ENCODE results near the gene FAM83B.
"Not testable (repeated sequence)": the region's sequence is repeated elsewhere in the genome, so short reads cannot be mapped to it uniquely, and the experiment has no call there.

GRCh38 chr6:54961372-54961771 is 114.8 kb downstream of the FAM83B start:
- TF ChIP-seq NR2C2 (CRISPR knock-in tag; IDR thresholded peaks at IDR 0.05); CTCF (IDR thresholded peaks at IDR 0.05); MAX (CRISPR knock-in tag; IDR thresholded peaks at IDR 0.05): not testable (repeated sequence)
- TF ChIP-seq, protein P1, sequence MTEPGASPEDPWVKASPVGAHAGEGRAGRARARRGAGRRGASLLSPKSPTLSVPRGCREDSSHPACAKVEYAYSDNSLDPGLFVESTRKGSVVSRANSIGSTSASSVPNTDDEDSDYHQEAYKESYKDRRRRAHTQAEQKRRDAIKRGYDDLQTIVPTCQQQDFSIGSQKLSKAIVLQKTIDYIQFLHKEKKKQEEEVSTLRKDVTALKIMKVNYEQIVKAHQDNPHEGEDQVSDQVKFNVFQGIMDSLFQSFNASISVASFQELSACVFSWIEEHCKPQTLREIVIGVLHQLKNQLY (CRISPR knock-in tag; IDR thresholded peaks at IDR 0.05) = not testable (repeated sequence)
